Measurements from ENCODE around the gene E2F1.
"Not testable (repeated sequence)": the region's sequence is repeated elsewhere in the genome, so short reads cannot be mapped to it uniquely, and the experiment has no call there.

The E2F1 gene

GRCh38 chr20:33650753-33651561 is 35.2 kb downstream of the E2F1 start:
- H3K4me3 ChIP-seq (ENCODE audit: low read length), result no peak overlapping the region
- H3K27me3 ChIP-seq (ENCODE audit: insufficient read depth, low read length), result no peaks in the 10 kb centered on the region
- no peak overlapping the region for H2AFZ ChIP-seq (ENCODE audit: low read depth, low read length)
- H3K4me1 ChIP-seq (ENCODE audit: insufficient read depth, low read length), result peaks cover 3% of the 10 kb centered on the region
- H3K9me3 ChIP-seq (ENCODE audit: low read length), result no peaks in the 10 kb centered on the region
- H3K36me3 ChIP-seq (ENCODE audit: insufficient read depth, low read length), result peaks cover 7% of the 10 kb centered on the region

- Histone ChIP-seq H3K9me3 (ENCODE audit: low read length) (no peaks in the 10 kb centered on the region), H3K4me1 (ENCODE audit: insufficient read depth, low read length) (peaks cover 3% of the 10 kb centered on the region), H3K4me3 (ENCODE audit: low read length) (no peak overlapping the region), H3K27me3 (ENCODE audit: insufficient read depth, low read length) (no peaks in the 10 kb centered on the region), H2AFZ (ENCODE audit: low read depth, low read length) (no peak overlapping the region), H3K36me3 (ENCODE audit: insufficient read depth, low read length) (peaks cover 11% of the 10 kb centered on the region)
Observed at GRCh38 chr20:33650111-33650752, 36.0 kb downstream of the E2F1 start.

- Histone ChIP-seq H3K27me3 (ENCODE audit: insufficient read depth, low read length) (no peaks in the 10 kb centered on the region), H3K36me3 (ENCODE audit: insufficient read depth, low read length) (peaks cover 21% of the 10 kb centered on the region), H3K4me3 (ENCODE audit: low read length) (no peak overlapping the region), H3K4me1 (ENCODE audit: insufficient read depth, low read length) (peaks cover 3% of the 10 kb centered on the region), H3K9me3 (ENCODE audit: low read length) (no peaks in the 10 kb centered on the region), H2AFZ (ENCODE audit: low read depth, low read length) (no peak overlapping the region)
Observed at GRCh38 chr20:33649201-33649681, 36.9 kb downstream of the E2F1 start.

- H3K9me3 ChIP-seq (ENCODE audit: low read length), result no peaks in the 10 kb centered on the region
- H3K27me3 ChIP-seq (ENCODE audit: insufficient read depth, low read length), result no peaks in the 10 kb centered on the region
- H3K4me3 ChIP-seq (ENCODE audit: low read length), result no peak overlapping the region
- H3K4me1 ChIP-seq (ENCODE audit: insufficient read depth, low read length), result peaks cover 3% of the 10 kb centered on the region
- no peak overlapping the region for H2AFZ ChIP-seq (ENCODE audit: low read depth, low read length)
- H3K36me3 ChIP-seq (ENCODE audit: insufficient read depth, low read length), result peaks cover 26% of the 10 kb centered on the region
Observed at GRCh38 chr20:33648396-33649004, 37.7 kb downstream of the E2F1 start.

- H3K4me3 ChIP-seq (ENCODE audit: low read length), result no peak overlapping the region
- no peaks in the 10 kb centered on the region for H3K27me3 ChIP-seq (ENCODE audit: insufficient read depth, low read length)
- H3K9me3 ChIP-seq (ENCODE audit: low read length), result no peaks in the 10 kb centered on the region
- H2AFZ ChIP-seq (ENCODE audit: low read depth, low read length), result no peak overlapping the region
- peaks cover 3% of the 10 kb centered on the region for H3K4me1 ChIP-seq (ENCODE audit: insufficient read depth, low read length)
- H3K36me3 ChIP-seq (ENCODE audit: insufficient read depth, low read length), result peaks cover 26% of the 10 kb centered on the region
Observed at GRCh38 chr20:33647603-33648395, 38.4 kb downstream of the E2F1 start.

- not testable (repeated sequence) for H3K27me3 ChIP-seq (ENCODE audit: insufficient read depth, low read length); H3K4me3 ChIP-seq (ENCODE audit: low read length); H3K9me3 ChIP-seq (ENCODE audit: low read length); H2AFZ ChIP-seq (ENCODE audit: low read depth, low read length); H3K4me1 ChIP-seq (ENCODE audit: insufficient read depth, low read length)
- H3K36me3 ChIP-seq (ENCODE audit: insufficient read depth, low read length), result peaks cover 29% of the 10 kb centered on the region
Observed at GRCh38 chr20:33646959-33647602, 39.1 kb downstream of the E2F1 start.

- Histone ChIP-seq H3K4me1 (ENCODE audit: insufficient read depth, low read length) (peaks cover 3% of the 10 kb centered on the region), H2AFZ (ENCODE audit: low read depth, low read length) (no peak overlapping the region), H3K4me3 (ENCODE audit: low read length) (no peak overlapping the region), H3K9me3 (ENCODE audit: low read length) (no peaks in the 10 kb centered on the region), H3K36me3 (ENCODE audit: insufficient read depth, low read length) (peaks cover 37% of the 10 kb centered on the region), H3K27me3 (ENCODE audit: insufficient read depth, low read length) (no peaks in the 10 kb centered on the region)
Observed at GRCh38 chr20:33646191-33646590, 40.0 kb downstream of the E2F1 start.

- Histone ChIP-seq H3K27me3 (ENCODE audit: insufficient read depth, low read length) (no peaks in the 10 kb centered on the region), H3K4me1 (ENCODE audit: insufficient read depth, low read length) (peaks cover 3% of the 10 kb centered on the region), H3K9me3 (ENCODE audit: low read length) (no peaks in the 10 kb centered on the region), H3K36me3 (ENCODE audit: insufficient read depth, low read length) (peaks cover 39% of the 10 kb centered on the region), H2AFZ (ENCODE audit: low read depth, low read length) (no peak overlapping the region), H3K4me3 (ENCODE audit: low read length) (no peak overlapping the region)
Observed at GRCh38 chr20:33645396-33645795, 40.8 kb downstream of the E2F1 start.

- peaks cover 3% of the 10 kb centered on the region for H3K4me1 ChIP-seq (ENCODE audit: insufficient read depth, low read length)
- H3K27me3 ChIP-seq (ENCODE audit: insufficient read depth, low read length), result no peaks in the 10 kb centered on the region
- no peak overlapping the region for H2AFZ ChIP-seq (ENCODE audit: low read depth, low read length)
- no peak overlapping the region for H3K4me3 ChIP-seq (ENCODE audit: low read length)
- no peaks in the 10 kb centered on the region for H3K9me3 ChIP-seq (ENCODE audit: low read length)
- H3K36me3 ChIP-seq (ENCODE audit: insufficient read depth, low read length), result peaks cover 42% of the 10 kb centered on the region
Observed at GRCh38 chr20:33645072-33645358, 41.2 kb downstream of the E2F1 start.

- no peaks in the 10 kb centered on the region for H3K9me3 ChIP-seq (ENCODE audit: low read length)
- no peak overlapping the region for H2AFZ ChIP-seq (ENCODE audit: low read depth, low read length)
- peaks cover 45% of the 10 kb centered on the region for H3K36me3 ChIP-seq (ENCODE audit: insufficient read depth, low read length)
- H3K4me1 ChIP-seq (ENCODE audit: insufficient read depth, low read length), result peaks cover 3% of the 10 kb centered on the region
- H3K4me3 ChIP-seq (ENCODE audit: low read length), result no peak overlapping the region
- no peaks in the 10 kb centered on the region for H3K27me3 ChIP-seq (ENCODE audit: insufficient read depth, low read length)
Observed at GRCh38 chr20:33644313-33645071, 41.7 kb downstream of the E2F1 start.

GRCh38 chr20:33640287-33640686 is 45.9 kb downstream of the E2F1 start:
- H3K36me3 ChIP-seq (ENCODE audit: insufficient read depth, low read length), result peaks cover 57% of the 10 kb centered on the region
- no peaks in the 10 kb centered on the region for H3K9me3 ChIP-seq (ENCODE audit: low read length)
- H3K27me3 ChIP-seq (ENCODE audit: insufficient read depth, low read length), result no peaks in the 10 kb centered on the region
- no peak overlapping the region for H2AFZ ChIP-seq (ENCODE audit: low read depth, low read length)
- H3K4me3 ChIP-seq (ENCODE audit: low read length), result no peak overlapping the region
- no peaks in the 10 kb centered on the region for H3K4me1 ChIP-seq (ENCODE audit: insufficient read depth, low read length)

GRCh38 chr20:33636776-33637175 is 49.4 kb downstream of the E2F1 start:
- Histone ChIP-seq H3K4me1 (ENCODE audit: insufficient read depth, low read length) (no peaks in the 10 kb centered on the region), H3K9me3 (ENCODE audit: low read length) (no peaks in the 10 kb centered on the region), H2AFZ (ENCODE audit: low read depth, low read length) (no peak overlapping the region), H3K36me3 (ENCODE audit: insufficient read depth, low read length) (peaks cover 49% of the 10 kb centered on the region), H3K27me3 (ENCODE audit: insufficient read depth, low read length) (no peaks in the 10 kb centered on the region), H3K4me3 (ENCODE audit: low read length) (no peak overlapping the region)
